ENCODE results near the gene TMEM164.

Gene TMEM164

DNA sequence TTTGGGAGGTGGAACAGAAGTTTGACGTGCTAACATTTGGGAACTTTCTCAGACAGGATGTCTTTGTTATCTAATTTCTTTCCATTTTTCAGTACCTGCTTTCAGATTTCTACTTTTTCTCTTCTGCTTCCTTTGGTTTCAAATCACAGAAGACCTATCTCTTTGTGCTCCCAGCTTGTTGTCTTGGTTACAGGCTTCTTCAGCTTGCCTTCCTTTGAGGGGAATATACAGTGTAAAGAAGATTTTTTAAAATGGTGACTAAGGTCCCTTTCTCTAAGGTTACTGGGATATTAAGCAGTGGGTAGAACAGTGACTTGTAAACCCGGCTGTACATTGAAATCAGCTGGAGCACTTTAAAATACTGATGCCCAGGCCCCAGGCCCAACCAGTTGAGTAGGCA, 48.0 kb downstream of the TMEM164 start:
- no peak overlapping the region for H3K27ac ChIP-seq
- no peak for TF ChIP-seq ZFX (IDR thresholded peaks at IDR 0.05)
- TF ChIP-seq, protein P1, sequence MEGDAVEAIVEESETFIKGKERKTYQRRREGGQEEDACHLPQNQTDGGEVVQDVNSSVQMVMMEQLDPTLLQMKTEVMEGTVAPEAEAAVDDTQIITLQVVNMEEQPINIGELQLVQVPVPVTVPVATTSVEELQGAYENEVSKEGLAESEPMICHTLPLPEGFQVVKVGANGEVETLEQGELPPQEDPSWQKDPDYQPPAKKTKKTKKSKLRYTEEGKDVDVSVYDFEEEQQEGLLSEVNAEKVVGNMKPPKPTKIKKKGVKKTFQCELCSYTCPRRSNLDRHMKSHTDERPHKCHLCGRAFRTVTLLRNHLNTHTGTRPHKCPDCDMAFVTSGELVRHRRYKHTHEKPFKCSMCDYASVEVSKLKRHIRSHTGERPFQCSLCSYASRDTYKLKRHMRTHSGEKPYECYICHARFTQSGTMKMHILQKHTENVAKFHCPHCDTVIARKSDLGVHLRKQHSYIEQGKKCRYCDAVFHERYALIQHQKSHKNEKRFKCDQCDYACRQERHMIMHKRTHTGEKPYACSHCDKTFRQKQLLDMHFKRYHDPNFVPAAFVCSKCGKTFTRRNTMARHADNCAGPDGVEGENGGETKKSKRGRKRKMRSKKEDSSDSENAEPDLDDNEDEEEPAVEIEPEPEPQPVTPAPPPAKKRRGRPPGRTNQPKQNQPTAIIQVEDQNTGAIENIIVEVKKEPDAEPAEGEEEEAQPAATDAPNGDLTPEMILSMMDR (conservative IDR thresholded peaks at IDR 0.05) = no peak

DNA sequence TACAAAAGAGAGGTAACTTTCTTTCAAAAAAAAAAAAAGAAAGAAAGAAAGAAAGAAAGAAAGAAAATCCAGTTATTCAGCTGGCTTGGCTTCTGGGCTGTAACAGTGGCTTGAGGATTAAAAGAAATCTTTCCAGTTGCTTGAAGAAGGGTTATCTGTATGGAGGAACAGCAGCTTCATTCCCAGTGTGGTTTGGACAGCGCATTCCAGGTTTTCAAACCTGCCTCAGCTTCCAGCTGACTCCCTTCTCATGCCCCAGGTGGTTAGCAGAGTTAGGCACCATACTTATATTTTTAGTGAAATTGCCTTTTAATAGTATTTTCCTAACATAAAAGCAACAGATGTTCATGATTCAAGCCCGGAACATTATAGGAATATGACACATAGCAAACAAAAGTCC, 48.6 kb downstream of the TMEM164 start:
- no peak overlapping the region for H3K27ac ChIP-seq
- TF ChIP-seq, protein P1 (conservative IDR thresholded peaks at IDR 0.05) = no peak
- TF ChIP-seq ZFX (IDR thresholded peaks at IDR 0.05) = no peak

DNA sequence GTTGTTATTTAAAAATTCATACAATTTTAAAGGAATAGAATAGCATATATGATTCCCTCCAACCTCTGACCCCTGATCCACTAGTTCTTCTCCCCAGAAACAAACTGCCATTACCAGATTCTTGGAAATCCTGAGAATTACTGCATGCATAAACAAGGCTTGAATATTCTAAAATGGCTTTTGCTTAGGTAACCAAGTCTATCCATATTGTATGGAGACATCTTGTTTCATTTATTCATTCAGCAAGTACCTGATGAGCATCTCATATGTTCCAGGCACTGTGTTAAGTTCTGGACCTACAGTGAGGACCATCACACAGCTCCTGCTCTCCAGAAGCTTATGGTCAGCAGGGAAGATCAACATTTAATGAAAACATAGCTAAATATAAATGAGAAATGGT, 49.4 kb downstream of the TMEM164 start:
- TF ChIP-seq, protein P1 (conservative IDR thresholded peaks at IDR 0.05) = no peak
- no peak for TF ChIP-seq ZFX (IDR thresholded peaks at IDR 0.05)
- no peak overlapping the region for H3K27ac ChIP-seq

DNA sequence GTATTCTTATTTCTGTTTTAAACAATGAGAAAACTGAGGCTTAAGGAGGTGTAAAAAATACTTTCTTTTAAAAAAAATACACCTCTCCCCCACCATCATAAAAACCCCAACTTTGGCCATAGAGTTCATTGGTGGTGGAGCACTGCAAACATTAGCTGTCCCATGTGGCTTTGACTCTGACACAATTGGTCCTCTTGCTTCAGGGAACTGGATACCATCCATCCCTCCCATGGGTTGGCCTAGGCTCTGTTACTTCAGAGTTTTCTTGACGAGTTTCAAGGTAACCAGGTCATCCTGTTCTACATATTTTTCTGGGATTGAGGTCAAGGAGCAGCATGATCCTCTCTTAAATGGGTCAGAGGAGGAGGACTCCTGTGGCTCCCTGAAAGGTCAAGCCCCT, 50.5 kb downstream of the TMEM164 start:
- no peak overlapping the region for H3K27ac ChIP-seq
- TF ChIP-seq ZFX (IDR thresholded peaks at IDR 0.05) = no peak
- TF ChIP-seq, protein P1 (conservative IDR thresholded peaks at IDR 0.05) = no peak

DNA sequence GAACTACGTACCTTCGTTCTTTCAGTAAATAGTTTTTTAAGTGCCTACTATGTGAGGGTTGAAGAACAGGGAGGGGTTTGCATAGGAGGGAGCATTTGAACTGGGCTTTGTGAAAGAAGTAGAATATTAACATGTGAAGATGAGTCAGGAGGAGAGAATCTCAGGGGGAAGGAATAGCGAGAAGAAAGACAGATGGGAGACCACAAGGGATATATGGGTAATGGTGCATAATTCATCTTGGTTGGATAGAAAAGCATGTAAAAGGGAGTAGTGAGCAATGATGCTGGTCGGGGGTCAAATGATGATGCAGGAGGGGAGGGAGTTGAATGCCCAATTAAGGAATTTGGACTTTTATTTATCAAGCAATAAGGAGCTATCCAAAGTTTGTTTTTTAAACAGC, 52.7 kb downstream of the TMEM164 start:
- H3K27ac ChIP-seq = no peak overlapping the region

DNA sequence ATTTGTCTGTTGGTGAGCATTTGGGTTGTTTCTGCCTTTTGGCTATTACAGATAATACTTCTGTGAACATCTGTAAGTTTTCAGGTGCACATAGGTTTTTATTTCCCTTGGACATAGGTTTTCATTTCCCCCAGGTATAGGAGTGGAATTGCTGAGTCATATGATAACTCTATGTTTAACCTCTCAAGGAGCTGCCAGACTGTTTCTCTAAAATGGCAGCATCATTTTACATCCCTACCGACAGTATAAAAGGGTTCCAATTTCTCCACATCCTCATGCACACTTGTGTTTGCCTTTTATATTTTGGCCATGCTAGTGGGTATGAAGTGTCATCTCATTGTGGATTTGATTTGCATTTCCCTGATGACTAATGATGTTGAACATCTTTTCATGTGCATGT, 53.5 kb downstream of the TMEM164 start:
- TF ChIP-seq, protein P1 (conservative IDR thresholded peaks at IDR 0.05) = no peak
- no peak for TF ChIP-seq ZFX (IDR thresholded peaks at IDR 0.05)
- H3K27ac ChIP-seq = no peak overlapping the region

More for the DNA sequence above, 52.7 kb downstream of the TMEM164 start:
- TF ChIP-seq ZFX (IDR thresholded peaks at IDR 0.05) = no peak
- TF ChIP-seq, protein P1 (conservative IDR thresholded peaks at IDR 0.05) = no peak

DNA sequence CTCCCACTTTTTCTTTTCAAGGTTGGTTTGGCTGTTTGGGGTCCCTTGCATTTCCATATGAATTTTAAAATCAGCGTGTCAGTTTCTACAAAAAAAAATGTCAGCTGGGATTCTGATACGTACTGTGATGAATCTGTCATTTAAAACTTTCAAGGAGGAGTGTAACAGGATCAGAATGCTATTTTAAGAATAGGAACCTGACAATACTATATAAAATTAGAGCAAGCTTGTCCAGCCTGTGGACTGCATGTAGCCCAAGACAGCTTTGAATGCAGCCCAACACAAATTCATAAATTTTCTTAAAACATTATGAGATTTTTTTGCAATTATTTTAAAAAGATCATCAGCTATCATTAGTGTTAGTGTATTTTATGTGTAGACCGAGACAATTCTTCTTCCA, 56.5 kb downstream of the TMEM164 start:
- H3K27ac ChIP-seq = no peak overlapping the region
- TF ChIP-seq, protein P1 (conservative IDR thresholded peaks at IDR 0.05) = no peak
- no peak for TF ChIP-seq ZFX (IDR thresholded peaks at IDR 0.05)

Measured in C4-2B (cell line).